NK-92 (cell line): ENCODE results near the gene NLGN2.
"Not testable (repeated sequence)": the region's sequence is repeated elsewhere in the genome, so short reads cannot be mapped to it uniquely, and the experiment has no call there.

Source experiments
- DNase-seq: peaks from one replicate; lab custom pipeline; 2025; ENCODE audit not compliant: unreplicated experiment; lab: John Stamatoyannopoulos, UW

Gene NLGN2

GRCh38 chr17:7407485-7408251, at the start of gene NLGN2:
Gene NLGN2 (plus strand): TSS chr17:7407845. CDS start chr17:7408256, 411 bp downstream.
- DNase-seq: no peak

- no peak for DNase-seq
Observed at GRCh38 chr17:7361906-7362305, 45.7 kb upstream of the NLGN2 start.

DNA sequence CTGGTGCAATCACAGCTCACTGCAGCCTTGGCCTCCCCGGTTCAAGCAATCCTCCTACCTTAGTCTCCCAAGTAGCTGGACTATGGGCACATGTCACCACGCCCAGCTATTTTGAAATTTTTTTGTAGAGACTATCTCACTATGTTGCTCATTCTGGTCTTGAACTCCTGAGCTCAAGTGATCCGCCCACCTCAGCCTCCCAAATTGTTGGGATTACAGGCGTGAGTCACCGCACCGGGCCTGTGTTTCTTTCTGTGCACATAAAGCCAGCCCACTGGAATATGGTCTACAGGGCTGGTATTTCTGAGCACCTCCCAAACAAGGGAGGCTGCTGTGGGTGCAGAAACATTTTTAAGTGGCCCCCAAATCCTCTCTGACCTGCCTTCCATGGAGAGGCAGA, 44.3 kb upstream of the NLGN2 start:
- DNase-seq: no peak

- DNase-seq: not testable (repeated sequence)
Observed at GRCh38 chr17:7365963-7366362, 41.7 kb upstream of the NLGN2 start.

GRCh38 chr17:7367083-7367482, 40.6 kb upstream of the NLGN2 start:
- DNase-seq: no peak

DNA sequence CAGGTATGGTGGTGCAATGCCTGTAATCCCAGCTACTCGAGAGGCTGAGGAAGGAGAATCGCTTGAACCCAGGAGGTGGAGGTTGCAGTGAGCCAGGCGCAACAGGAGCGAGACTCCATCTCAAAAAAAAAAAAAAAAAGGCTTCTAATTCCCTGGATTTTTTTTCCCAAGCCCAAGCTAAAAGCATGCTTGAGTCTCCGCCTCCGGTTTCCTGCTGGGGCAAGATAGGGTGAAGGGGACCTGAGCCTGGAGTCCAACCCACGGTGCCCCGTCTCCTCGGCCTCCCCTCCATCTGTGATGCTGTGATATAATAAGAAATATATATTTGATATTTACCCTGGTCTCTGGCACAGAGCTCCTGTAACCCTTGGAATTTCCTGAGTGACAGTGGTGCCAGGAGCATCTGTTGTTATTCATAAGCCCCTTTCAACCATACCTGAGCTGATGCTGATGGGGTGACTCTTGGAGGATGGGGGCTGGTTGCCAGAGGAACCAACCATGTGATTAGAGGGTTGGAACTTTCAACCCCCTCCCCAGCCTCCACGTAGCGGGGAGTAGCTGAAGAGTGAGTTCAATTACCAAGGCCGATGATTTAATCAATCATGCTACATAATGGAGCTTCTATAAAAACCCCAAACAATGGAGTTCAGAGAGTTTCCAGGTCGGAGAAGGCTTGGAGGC, 39.6 kb upstream of the NLGN2 start:
- no peak for DNase-seq

- DNase-seq: not testable (repeated sequence)
Observed at GRCh38 chr17:7368599-7368994, 39.0 kb upstream of the NLGN2 start.

- no peak for DNase-seq
Observed at GRCh38 chr17:7369825-7370224, 37.8 kb upstream of the NLGN2 start.

- no peak for DNase-seq
Observed at GRCh38 chr17:7370853-7371252, 36.8 kb upstream of the NLGN2 start.

- no peak for DNase-seq
Observed at GRCh38 chr17:7374353-7374752, 33.3 kb upstream of the NLGN2 start.

DNA sequence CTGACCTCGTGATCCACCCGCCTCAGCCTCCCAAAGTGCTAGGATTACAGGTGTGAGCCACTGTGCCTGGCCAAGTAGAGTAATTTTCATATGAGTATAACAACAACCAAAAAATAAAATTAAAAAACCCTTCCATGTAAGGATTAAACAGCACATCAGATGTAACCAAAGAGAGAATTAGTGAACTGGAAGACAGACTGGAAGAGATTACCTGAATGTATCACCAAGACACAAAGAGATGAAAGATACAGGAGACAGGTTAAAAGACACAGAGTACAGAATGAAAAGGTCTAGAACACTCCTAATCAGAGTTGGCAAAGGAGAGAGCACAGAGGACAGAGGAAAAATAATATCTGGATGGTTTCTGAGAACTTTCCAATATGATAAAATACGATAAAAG, 28.5 kb upstream of the NLGN2 start:
- DNase-seq: no peak

DNA sequence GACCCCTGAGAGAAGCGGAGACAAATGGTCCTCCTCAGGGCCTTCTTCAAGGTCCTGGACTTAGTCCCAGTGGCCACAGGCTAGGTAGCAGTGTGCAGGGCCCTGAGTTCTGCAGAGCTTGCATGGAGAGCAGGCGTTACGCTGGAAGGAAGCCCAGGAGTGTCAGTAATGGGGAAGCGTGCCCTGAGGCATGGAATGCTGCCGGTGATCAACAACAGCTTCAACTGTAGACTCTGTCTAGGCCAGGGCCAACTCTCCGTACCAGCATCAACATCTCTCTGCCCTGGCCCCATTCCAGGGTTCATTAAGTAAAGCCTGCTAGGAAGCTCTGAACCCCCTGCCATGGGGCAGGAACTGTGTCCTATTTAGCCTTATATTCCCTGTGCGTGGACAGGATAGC, 27.3 kb upstream of the NLGN2 start:
- DNase-seq: no peak

DNA sequence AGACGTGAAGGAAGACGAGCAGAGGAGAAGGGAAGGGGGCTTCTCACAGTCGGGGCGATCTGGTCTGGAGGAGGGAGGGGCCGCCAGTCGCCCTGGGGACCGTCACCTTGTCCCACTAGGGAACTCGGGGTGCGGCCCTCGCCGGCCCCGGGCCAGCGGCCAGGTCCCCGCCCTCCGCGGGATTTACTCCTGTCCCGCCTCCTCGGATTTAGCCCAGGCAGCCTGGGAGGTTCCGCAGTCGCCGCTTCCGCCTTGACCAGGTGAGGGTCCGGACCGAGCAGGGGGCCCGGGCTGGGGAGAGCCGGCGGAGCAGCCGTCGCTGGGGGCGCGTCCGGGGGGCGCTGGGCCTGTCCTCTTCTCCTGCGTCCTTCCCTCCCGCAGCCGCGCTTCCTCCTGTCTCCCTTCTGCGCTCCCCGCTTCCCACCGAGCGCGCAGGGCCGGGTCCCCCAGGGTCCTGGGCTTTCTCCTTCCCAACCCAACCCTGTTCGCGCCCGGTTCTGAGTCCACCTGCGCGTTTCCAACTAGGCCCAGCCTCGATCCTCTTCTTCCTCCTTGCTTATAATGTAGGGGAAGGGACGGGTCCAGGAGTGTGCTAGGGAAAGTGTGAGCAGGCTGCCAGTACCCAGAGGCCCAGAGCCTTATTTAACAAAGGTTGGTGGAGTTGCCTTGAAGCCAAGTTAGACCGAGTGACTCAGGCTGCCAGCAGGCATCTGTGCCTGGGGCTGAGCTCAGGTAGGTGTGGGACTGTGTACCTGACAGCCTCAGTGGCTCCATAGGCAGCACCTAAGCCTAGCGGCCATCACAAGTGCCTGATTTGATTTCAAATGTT, 26.6 kb upstream of the NLGN2 start, which contains the start of gene TNK1:
TSS of gene TNK1 (plus strand) at position 235 of the 829 bp plus-strand sequence. CDS start 1,838 bp downstream, outside the sequence.
- DNase-seq: no peak

GRCh38 chr17:7382901-7383300, 24.7 kb upstream of the NLGN2 start:
- DNase-seq: no peak

- no peak for DNase-seq
Observed at GRCh38 chr17:7383371-7383741, 24.3 kb upstream of the NLGN2 start.

DNA sequence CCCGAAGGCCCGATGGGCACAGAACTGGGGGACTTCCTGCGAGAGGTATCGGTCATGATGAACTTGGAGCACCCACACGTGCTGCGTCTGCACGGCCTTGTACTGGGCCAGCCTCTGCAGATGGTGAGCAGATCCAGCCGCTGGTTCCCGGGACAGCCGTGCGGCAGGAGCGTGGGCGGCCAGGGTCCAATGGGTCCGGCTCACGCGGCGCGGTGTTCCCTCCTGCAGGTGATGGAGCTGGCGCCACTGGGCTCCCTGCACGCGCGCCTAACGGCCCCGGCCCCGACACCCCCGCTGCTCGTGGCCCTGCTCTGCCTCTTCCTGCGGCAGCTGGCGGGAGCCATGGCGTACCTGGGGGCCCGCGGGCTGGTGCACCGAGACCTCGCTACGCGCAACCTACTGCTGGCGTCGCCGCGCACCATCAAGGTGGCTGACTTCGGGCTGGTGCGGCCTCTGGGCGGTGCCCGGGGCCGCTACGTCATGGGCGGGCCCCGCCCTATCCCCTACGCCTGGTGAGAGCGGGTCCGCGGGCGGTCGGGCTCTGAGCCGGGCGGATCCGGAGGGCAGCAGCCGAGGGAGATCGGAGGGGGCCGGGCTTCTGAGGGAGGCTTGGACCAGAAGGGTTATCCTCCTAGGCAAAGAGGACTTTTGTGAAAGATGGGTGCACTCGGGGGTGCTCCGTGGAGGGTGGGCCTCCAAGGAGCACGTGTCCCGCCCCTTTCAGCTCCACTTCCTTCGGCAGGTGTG, 23.7 kb upstream of the NLGN2 start:
- DNase-seq: no peak

DNA sequence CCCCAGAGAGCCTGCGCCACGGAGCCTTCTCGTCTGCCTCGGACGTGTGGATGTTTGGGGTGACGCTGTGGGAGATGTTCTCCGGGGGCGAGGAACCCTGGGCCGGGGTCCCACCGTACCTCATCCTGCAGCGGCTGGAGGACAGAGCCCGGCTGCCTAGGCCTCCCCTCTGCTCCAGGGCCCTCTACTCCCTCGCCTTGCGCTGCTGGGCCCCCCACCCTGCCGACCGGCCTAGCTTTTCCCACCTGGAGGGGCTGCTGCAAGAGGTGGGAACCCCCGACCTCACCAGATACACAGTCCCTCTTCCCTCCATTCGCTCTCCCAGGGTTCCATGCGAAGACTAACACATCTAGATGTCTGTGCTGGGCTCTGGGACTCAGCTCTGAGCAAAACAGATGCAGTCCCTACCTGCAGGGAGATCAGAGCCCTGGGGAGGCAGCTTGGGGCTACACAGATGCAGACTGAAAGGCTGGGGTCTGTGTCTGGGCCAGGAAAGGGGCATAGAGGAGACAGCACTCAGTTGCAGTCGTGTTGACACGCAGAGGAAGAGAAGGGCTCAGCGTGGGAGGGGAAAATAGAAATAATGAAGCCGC, 23.1 kb upstream of the NLGN2 start:
- DNase-seq: no peak

- DNase-seq: no peak
Observed at GRCh38 chr17:7388856-7389255, 18.8 kb upstream of the NLGN2 start.

DNA sequence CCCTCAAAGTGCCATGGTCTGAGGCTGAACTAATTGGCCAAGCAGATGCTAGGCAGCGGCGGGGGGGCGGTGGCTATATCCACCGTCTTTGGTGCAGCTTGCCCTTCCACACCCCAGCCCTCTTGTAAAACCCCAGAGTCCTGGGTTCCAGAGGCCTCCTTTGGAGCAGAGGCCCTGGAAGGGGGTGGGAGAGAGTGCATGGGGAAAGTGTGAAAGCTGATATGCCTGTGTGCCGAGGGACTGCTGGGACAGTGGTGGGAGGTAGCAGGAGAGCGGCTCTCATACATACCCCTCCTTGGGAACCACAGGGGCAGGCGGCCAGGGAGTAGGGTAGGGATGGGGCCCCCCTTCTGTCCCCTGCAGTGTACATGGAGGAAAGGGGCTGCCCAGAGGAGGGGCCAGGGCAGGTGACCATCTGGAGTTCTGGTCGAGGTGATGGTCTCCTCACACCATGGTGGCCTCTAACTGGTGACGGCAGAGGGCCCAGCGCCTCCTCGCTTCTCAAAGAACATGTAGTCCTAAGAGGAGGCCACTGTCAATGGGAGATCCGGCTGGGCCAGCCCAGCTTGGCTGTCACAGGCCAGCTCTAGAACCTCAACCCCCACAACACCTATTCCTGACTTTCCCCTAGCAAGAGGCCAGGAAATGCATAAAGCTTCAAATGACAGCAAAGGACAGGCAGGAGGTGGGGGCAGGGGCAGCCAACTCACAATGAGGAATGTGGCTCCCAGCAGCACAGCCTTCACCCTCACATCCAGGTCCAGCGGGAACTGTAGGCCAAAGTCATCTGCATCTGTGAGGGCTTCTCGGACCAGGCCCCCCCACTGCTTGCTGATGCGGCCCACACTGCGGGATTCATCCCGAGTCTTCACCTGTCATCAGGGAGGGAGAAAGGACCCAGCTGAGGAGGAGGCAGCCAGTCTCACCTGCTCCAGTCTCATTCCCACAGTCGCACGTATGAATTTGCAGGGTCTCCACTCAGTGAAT, 17.4 kb upstream of the NLGN2 start:
- DNase-seq: no peak
